ENCODE results near the gene PDZK1. TPM values are rescaled to one million over a fixed set of nuclear protein-coding genes. Genes with fewer than 3 reads are reported as not detected.

Gene PDZK1
- total RNA-seq, 1 donor from 2014 or later = 0.16 TPM

DNA sequence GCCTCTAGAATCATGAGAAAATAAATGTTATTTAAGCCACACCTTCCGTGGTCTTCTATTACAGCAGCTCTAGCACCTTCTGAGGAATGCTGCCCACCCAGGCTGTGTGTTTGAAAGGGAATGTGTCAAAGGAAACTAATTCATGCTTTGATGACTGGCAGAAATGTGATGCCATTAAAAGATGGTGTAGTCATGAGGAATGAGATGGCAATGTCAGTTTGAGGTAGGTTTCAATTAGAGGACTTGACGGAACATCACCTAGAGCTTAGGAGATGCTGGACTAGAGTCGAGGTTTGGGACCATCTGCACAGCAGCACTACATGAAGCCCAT, 10.6 kb downstream of the PDZK1 start:
- Histone ChIP-seq H3K4me1 (peaks cover 5% of the 10 kb centered on the region), H3K36me3 (no peaks in the 10 kb centered on the region), H3K4me3 (no peak overlapping the region), H3K27ac (replicated peaks) (no peak overlapping the region), H3K9me3 (replicated peaks) (no peaks in the 10 kb centered on the region), H3K27me3 (ENCODE audit: low read depth) (peaks cover 3% of the 10 kb centered on the region)
- no peak for DNase-seq
- TF ChIP-seq, protein P1, sequence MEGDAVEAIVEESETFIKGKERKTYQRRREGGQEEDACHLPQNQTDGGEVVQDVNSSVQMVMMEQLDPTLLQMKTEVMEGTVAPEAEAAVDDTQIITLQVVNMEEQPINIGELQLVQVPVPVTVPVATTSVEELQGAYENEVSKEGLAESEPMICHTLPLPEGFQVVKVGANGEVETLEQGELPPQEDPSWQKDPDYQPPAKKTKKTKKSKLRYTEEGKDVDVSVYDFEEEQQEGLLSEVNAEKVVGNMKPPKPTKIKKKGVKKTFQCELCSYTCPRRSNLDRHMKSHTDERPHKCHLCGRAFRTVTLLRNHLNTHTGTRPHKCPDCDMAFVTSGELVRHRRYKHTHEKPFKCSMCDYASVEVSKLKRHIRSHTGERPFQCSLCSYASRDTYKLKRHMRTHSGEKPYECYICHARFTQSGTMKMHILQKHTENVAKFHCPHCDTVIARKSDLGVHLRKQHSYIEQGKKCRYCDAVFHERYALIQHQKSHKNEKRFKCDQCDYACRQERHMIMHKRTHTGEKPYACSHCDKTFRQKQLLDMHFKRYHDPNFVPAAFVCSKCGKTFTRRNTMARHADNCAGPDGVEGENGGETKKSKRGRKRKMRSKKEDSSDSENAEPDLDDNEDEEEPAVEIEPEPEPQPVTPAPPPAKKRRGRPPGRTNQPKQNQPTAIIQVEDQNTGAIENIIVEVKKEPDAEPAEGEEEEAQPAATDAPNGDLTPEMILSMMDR (IDR thresholded peaks at IDR 0.05; ENCODE audit: borderline replicate concordance) = no peak
- intact Hi-C loops (cut with micrococcal nuclease) = no loop called here

DNA sequence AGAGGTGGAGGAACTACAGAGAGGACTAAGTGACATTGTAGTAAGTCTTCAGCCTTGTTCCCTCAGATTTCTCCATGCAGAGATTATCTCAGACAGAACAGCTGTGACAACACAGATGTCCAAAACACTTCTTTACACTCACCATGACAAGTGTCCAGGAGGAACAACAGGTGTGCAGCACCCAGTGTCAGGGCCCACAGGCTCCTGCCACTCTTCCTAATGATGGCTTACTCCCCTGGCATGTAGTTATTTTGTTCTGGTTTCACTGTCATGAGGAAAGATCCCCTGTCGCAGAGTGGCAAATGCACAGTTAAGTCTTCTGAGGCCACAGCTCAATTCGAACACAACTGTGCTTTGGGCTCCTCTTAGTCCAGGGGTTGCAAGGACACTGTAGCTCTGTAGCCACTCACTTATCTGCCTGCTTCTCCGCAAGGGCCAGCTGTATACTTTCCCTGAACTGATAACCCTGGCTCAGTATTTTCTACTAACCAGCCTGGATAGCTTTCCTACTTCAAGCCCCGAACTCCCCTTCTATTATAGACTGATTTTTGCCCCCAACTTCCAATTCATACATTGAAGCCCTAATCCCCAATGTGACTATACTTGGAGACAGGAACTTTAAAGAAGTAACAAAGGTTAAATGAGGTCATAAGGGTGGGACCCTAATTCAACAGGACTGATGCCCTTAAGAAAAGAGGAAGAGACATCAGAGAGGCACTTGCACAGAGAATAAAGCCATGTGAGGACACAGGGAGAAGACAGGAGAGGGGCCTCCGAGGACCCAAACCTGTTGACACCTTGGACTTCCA, 11.1 kb downstream of the PDZK1 start:
- TF ChIP-seq, protein P1 (IDR thresholded peaks at IDR 0.05; ENCODE audit: borderline replicate concordance) = no peak
- no peaks in the 10 kb centered on the region for H3K9me3 ChIP-seq (replicated peaks)
- intact Hi-C loops (cut with micrococcal nuclease) = no loop called here
- H3K27ac ChIP-seq (replicated peaks) = no peak overlapping the region
- peaks cover 3% of the 10 kb centered on the region for H3K27me3 ChIP-seq (ENCODE audit: low read depth)
- no peaks in the 10 kb centered on the region for H3K36me3 ChIP-seq
- DNase-seq = no peak
- peaks cover 5% of the 10 kb centered on the region for H3K4me1 ChIP-seq
- no peak overlapping the region for H3K4me3 ChIP-seq

- Histone ChIP-seq H3K27me3 (ENCODE audit: low read depth) (peaks cover 3% of the 10 kb centered on the region), H3K27ac (replicated peaks) (no peak overlapping the region), H3K4me1 (peaks cover 5% of the 10 kb centered on the region), H3K36me3 (no peaks in the 10 kb centered on the region), H3K9me3 (replicated peaks) (no peaks in the 10 kb centered on the region), H3K4me3 (no peak overlapping the region)
- DNase-seq = no peak
- intact Hi-C loops (cut with micrococcal nuclease) = no loop called here
- TF ChIP-seq, protein P1 (IDR thresholded peaks at IDR 0.05; ENCODE audit: borderline replicate concordance) = no peak
Observed at GRCh38 chr1:145692785-145693443, 14.3 kb downstream of the PDZK1 start.

DNA sequence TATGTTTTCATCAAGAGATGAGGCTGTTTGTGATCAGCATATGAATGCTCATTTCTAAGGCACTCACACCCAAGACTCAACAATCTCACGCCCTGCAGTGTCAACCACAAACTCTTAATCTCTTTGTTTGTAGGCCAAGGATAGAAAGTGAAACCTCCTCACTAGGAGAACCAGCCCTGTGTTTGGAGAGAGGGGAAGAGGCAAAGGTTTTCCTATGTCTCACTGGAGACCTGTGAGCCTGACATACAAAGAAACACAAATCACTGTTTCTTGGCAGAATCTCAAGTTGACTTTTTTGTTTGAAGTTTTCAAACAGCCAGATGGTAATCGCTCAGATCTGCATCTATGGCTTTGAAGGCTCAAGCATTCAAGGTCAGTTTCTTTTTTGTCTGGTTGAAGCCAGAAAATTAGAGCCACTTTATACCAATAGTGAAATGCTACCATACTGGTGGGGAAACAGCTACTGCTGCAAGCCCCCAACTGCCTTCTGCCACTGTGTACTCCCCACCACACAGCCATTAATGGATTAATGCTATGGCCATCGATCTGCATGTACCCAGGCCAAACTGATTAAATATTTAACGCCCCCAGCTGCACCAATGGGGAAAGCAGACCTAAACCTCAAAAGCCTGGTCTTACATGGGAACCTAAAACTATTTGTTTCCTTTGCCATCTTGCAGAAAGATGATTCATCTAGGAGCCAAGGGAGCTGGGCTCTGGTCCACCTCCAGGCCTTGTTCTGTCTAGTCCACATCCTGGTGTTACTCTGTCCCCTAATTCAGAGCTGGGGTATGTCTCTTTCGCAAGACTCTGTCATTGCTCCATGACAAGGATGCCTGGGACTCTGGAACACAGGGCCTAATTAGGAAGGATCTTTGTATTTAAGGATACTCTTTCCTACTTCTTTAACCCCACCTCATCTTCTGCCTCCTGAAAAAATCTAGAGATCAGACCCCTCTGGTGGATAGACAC, 16.3 kb downstream of the PDZK1 start:
- TF ChIP-seq, protein P1 (IDR thresholded peaks at IDR 0.05; ENCODE audit: borderline replicate concordance) = no peak
- intact Hi-C loops (cut with micrococcal nuclease) = no loop called here
- no peak for DNase-seq
- H3K4me3 ChIP-seq = no peak overlapping the region
- H3K27me3 ChIP-seq (ENCODE audit: low read depth) = peaks cover 3% of the 10 kb centered on the region
- no peaks in the 10 kb centered on the region for H3K9me3 ChIP-seq (replicated peaks)
- no peaks in the 10 kb centered on the region for H3K36me3 ChIP-seq
- H3K4me1 ChIP-seq = peaks cover 5% of the 10 kb centered on the region
- H3K27ac ChIP-seq (replicated peaks) = no peak overlapping the region

DNA sequence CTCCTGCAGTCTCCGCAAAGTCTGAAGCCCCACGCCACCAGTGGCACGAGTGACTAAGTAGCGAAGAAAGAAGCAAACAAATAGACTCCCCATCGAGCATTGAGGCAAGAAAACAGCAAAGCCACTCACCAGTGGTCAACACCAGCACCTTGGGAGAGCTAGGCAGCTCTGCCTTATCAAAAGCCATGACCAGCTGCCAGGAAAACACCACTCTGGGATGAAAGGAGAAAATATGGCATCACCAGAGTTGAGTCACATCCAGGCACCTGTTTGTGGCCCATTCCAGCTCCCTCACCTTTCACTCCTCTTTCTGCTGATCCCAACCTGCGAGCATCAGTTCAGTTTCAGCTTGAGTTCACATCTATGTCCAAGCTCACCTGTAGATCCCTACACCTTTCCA, 17.2 kb downstream of the PDZK1 start:
- Histone ChIP-seq H3K4me3 (no peak overlapping the region), H3K4me1 (no peaks in the 10 kb centered on the region), H3K36me3 (no peaks in the 10 kb centered on the region), H3K9me3 (replicated peaks) (no peaks in the 10 kb centered on the region), H3K27ac (replicated peaks) (no peak overlapping the region), H3K27me3 (ENCODE audit: low read depth) (peaks cover 3% of the 10 kb centered on the region)
- DNase-seq = no peak
- TF ChIP-seq, protein P1 (IDR thresholded peaks at IDR 0.05; ENCODE audit: borderline replicate concordance) = no peak
- intact Hi-C loops (cut with micrococcal nuclease) = no loop called here
